ENCODE data around the gene ATPAF2.
"Not testable (repeated sequence)": the region's sequence is repeated elsewhere in the genome, so short reads cannot be mapped to it uniquely, and the experiment has no call there.

Gene ATPAF2

GRCh38 chr17:18004884-18005305, 34.1 kb downstream of the ATPAF2 start:
- peak; percentile 41; the same call in 1 of the 2 replicates for TF ChIP-seq CTCF (IDR thresholded peaks at IDR 0.05; ENCODE audit: borderline replicate concordance, insufficient read depth, low read depth, low read length)
- H3K4me3 ChIP-seq (ENCODE audit: low read depth, low read length) = no peak overlapping the region

- TF ChIP-seq CTCF (IDR thresholded peaks at IDR 0.05; ENCODE audit: borderline replicate concordance, insufficient read depth, low read depth, low read length) = no peak
- H3K4me3 ChIP-seq (ENCODE audit: low read depth, low read length) = no peak overlapping the region
These were observed 34.6 kb downstream of the ATPAF2 start for GRCh38 chr17:18004345-18004744.

- TF ChIP-seq CTCF (IDR thresholded peaks at IDR 0.05; ENCODE audit: borderline replicate concordance, insufficient read depth, low read depth, low read length) = no peak
- no peak overlapping the region for H3K4me3 ChIP-seq (ENCODE audit: low read depth, low read length)
These were observed 36.8 kb downstream of the ATPAF2 start for GRCh38 chr17:18002171-18002570.

GRCh38 chr17:18000030-18000408, 38.9 kb downstream of the ATPAF2 start:
- TF ChIP-seq CTCF (IDR thresholded peaks at IDR 0.05; ENCODE audit: borderline replicate concordance, insufficient read depth, low read depth, low read length) = no peak
- H3K4me3 ChIP-seq (ENCODE audit: low read depth, low read length) = no peak overlapping the region

GRCh38 chr17:17999364-18000029, 39.5 kb downstream of the ATPAF2 start:
- no peak overlapping the region for H3K4me3 ChIP-seq (ENCODE audit: low read depth, low read length)
- no peak for TF ChIP-seq CTCF (IDR thresholded peaks at IDR 0.05; ENCODE audit: borderline replicate concordance, insufficient read depth, low read depth, low read length)

GRCh38 chr17:17998934-17999333, 40.0 kb downstream of the ATPAF2 start:
- no peak for TF ChIP-seq CTCF (IDR thresholded peaks at IDR 0.05; ENCODE audit: borderline replicate concordance, insufficient read depth, low read depth, low read length)
- H3K4me3 ChIP-seq (ENCODE audit: low read depth, low read length) = no peak overlapping the region

- not testable (repeated sequence) for H3K4me3 ChIP-seq (ENCODE audit: low read depth, low read length)
These were observed 43.1 kb downstream of the ATPAF2 start for GRCh38 chr17:17995887-17996286.

Measured in GM12875 (cell line).